ENCODE results near the gene TMX2. TPM values are rescaled to one million over a fixed set of nuclear protein-coding genes. Genes with fewer than 3 reads are reported as not detected.

TMX2 gene
- total RNA-seq, 2 donors from 2014 or later, result 77.3 to 96.9 TPM

DNA sequence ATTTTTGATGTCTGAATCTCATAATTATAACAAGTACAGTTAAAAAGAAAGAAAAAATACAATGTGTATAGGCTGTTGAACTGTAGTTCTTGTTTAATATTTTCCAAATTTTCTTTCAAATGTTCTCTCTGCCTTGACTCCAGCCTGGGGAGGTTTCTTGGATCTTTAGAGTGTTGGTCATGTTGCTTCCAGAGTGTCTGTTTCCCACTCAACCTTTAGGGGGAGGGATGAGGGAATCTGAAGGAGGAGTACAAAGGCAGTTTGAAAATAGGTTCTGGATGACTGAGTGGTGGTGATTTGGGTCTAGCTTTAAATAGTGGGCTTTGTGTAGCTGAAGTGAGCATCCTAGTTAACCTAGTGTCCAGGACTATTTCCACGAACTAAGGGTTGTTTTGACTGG, 51.2 kb downstream of the TMX2 start:
- Mint-ChIP-seq H3K4me1 (ENCODE audit: low read depth in 2 of 2) (peaks cover 5% of the 10 kb centered on the region in 2 donors), H3K27me3 (peaks cover 5 to 15% of the 10 kb centered on the region in 2 donors), H3K36me3 (no peaks in the 10 kb centered on the region), H3K27ac (no peak overlapping the region), H3K9me3 (no peaks in the 10 kb centered on the region), H3K4me3 (no peak overlapping the region)
- no peak for DNase-seq (ENCODE audit: low spot score)
- ATAC-seq, result no peak

DNA sequence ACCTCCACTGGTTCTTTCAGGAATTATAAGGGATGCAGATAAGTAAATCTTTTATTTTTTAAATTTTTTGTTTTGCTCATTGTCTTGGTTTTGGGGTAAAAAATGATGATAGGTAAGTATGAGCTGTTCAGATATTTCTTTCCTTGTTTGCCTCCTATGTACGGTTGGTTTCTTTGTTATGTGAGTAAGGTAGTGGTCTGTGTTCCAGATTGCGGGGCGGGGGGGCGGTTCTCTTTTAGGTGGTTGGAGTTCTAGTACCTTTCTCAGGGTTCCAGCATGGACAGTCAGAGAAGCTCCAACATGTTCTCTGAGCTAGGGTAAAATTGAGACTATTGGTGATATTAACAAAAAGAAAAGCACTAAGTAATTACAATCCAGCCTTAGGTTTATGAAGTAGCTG, 51.6 kb downstream of the TMX2 start:
- no peak overlapping the region for H3K27ac Mint-ChIP-seq
- peaks cover 5 to 15% of the 10 kb centered on the region in 2 donors for H3K27me3 Mint-ChIP-seq
- no peaks in the 10 kb centered on the region for H3K36me3 Mint-ChIP-seq
- no peak for DNase-seq (ENCODE audit: low spot score)
- peaks cover 5% of the 10 kb centered on the region in 2 donors for H3K4me1 Mint-ChIP-seq (ENCODE audit: low read depth in 2 of 2)
- H3K4me3 Mint-ChIP-seq, result no peak overlapping the region
- ATAC-seq, result no peak
- no peaks in the 10 kb centered on the region for H3K9me3 Mint-ChIP-seq

DNA sequence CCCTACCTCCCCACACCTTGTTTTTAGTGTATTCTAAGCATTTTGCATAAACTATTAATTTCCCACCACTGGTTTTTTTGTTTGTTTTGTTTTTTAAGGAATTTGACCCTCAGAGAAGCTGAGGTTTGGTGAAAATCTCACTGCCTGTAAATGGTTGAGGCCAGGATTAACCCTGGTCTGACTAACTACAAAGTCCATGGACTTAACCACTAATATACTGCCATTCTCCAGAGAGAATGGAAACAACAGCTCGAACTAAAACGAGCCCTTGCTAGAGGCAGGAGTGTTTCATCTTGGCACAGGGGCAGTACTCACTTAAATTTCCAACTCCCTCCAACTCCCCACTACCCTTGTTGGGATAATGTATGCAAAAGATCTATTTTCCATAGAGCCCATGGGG, 52.2 kb downstream of the TMX2 start:
- H3K4me3 Mint-ChIP-seq, result no peak overlapping the region
- ATAC-seq (no peak), DNase-seq (ENCODE audit: low spot score) (no peak)
- H3K9me3 Mint-ChIP-seq, result no peaks in the 10 kb centered on the region
- H3K27me3 Mint-ChIP-seq, result peaks cover 5 to 15% of the 10 kb centered on the region in 2 donors
- peaks cover 5% of the 10 kb centered on the region in 2 donors for H3K4me1 Mint-ChIP-seq (ENCODE audit: low read depth in 2 of 2)
- no peaks in the 10 kb centered on the region for H3K36me3 Mint-ChIP-seq
- no peak overlapping the region for H3K27ac Mint-ChIP-seq

DNA sequence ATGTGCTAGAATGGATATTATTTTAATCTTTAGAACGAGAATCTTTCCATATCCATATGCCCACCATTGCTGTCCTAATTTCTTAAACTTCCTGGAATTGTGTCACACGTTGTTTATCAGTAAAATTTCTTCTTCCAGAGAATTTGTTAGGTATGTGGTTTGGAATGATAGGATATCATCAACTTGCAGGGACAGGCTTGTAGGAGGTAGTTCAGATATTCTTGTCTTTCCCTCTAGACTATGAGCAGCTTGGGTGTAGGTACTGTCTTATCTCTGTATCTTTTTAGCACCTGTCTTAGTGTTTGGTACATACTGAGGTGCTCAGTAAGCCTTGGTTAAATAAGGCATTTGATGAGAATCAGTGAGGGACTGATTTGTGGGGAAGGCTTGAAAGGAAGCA, 52.6 kb downstream of the TMX2 start:
- H3K9me3 Mint-ChIP-seq, result no peaks in the 10 kb centered on the region
- peaks cover 5% of the 10 kb centered on the region in 2 donors for H3K4me1 Mint-ChIP-seq (ENCODE audit: low read depth in 2 of 2)
- H3K36me3 Mint-ChIP-seq, result no peaks in the 10 kb centered on the region
- no peak overlapping the region for H3K4me3 Mint-ChIP-seq
- no peak for DNase-seq (ENCODE audit: low spot score)
- H3K27ac Mint-ChIP-seq, result no peak overlapping the region
- ATAC-seq, result no peak
- peaks cover 5 to 15% of the 10 kb centered on the region in 2 donors for H3K27me3 Mint-ChIP-seq

DNA sequence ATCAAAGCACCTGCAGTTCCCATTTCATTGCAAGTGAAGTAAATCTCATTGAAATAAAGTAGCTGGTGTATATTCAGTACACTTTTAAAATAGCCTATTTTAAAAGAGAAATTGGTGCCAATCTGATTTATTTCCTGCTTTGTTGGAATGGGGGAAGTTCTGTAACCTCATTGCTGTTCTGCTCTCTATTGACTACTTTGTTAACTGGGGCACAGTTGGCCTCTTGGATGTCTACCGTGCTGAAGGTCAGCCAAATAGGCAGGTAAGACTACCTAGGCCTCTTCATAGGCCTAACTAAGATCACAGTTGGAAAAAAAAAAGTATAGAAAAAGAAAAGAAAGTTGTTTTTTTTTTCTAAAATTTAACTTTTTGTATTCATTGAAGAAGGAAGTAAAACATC, 58.4 kb downstream of the TMX2 start:
- no peaks in the 10 kb centered on the region for H3K27me3 Mint-ChIP-seq
- H3K9me3 Mint-ChIP-seq, result no peaks in the 10 kb centered on the region
- H3K4me3 Mint-ChIP-seq, result no peak overlapping the region
- no peaks in the 10 kb centered on the region for H3K36me3 Mint-ChIP-seq
- no peak overlapping the region for H3K27ac Mint-ChIP-seq
- H3K4me1 Mint-ChIP-seq (ENCODE audit: low read depth in 2 of 2), result peaks cover 8 to 9% of the 10 kb centered on the region in 2 donors
- DNase-seq (ENCODE audit: low spot score) (no peak), ATAC-seq (no peak)

DNA sequence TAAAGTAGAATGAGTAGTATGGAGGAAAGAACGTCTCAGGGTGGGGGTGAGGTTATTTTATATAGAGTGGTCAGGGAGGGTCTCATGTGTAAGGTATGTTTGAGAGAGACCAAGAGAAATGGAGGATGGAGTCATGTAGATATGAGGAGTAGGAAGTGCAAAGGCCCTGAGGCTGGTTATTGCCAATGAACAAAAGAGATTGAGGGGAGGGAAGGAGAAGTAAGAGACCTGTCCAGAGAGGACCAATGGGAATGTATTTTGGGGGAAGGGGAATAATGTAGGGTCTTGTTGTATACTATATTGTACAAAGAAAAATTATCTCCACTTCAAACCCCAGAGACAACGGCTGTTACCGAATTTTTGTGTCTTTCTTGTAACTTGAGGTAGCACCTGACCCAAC, 59.0 kb downstream of the TMX2 start:
- Mint-ChIP-seq H3K4me1 (ENCODE audit: low read depth in 2 of 2) (peaks cover 8 to 13% of the 10 kb centered on the region in 2 donors), H3K27ac (no peak overlapping the region), H3K36me3 (no peaks in the 10 kb centered on the region), H3K9me3 (no peaks in the 10 kb centered on the region), H3K27me3 (no peaks in the 10 kb centered on the region), H3K4me3 (no peak overlapping the region)
- DNase-seq (ENCODE audit: low spot score), result no peak
- ATAC-seq, result no peak

DNA sequence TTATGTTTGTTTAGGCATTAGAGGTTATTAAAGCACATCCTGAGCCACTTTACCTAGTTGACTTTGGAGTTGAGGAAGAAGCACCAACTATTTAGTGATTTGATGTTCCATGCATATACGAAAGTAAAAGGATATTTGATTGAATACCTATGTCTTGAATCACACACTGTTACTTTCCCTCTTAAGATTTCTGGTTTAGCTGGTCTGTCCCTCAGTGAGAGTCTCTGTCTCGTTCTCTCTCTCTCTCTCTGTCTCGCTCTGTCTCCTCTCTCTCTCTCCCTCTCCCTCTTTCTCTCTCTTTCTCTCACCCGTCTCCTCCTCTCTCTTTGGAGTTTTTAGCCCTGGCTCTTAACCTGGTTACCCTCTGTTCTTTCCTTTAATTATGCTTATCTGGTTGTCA, 60.2 kb downstream of the TMX2 start:
- ATAC-seq, result no peak
- Mint-ChIP-seq H3K27ac (no peak overlapping the region), H3K36me3 (no peaks in the 10 kb centered on the region), H3K27me3 (no peaks in the 10 kb centered on the region), H3K4me3 (no peak overlapping the region), H3K4me1 (ENCODE audit: low read depth in 2 of 2) (peaks cover 8 to 16% of the 10 kb centered on the region in 2 donors), H3K9me3 (no peaks in the 10 kb centered on the region)
- no peak for DNase-seq (ENCODE audit: low spot score)

- Mint-ChIP-seq H3K4me3 (no peak overlapping the region), H3K36me3 (no peaks in the 10 kb centered on the region)
Measured at GRCh38 chr11:57773026-57773598, 60.7 kb downstream of the TMX2 start.

GRCh38 chr11:57775491-57775890, 63.1 kb downstream of the TMX2 start:
- no peaks in the 10 kb centered on the region for H3K9me3 Mint-ChIP-seq
- no peak overlapping the region for H3K27ac Mint-ChIP-seq
- no peak overlapping the region for H3K4me3 Mint-ChIP-seq

More at GRCh38 chr11:57773026-57773598, 60.7 kb downstream of the TMX2 start:
- Mint-ChIP-seq H3K27ac (no peak overlapping the region), H3K4me1 (ENCODE audit: low read depth in 2 of 2) (peaks cover 8 to 16% of the 10 kb centered on the region in 2 donors), H3K27me3 (no peaks in the 10 kb centered on the region), H3K9me3 (no peaks in the 10 kb centered on the region)
- DNase-seq (ENCODE audit: low spot score), result no peak
- no peak for ATAC-seq

GRCh38 chr11:57776031-57776521, 63.7 kb downstream of the TMX2 start:
- Mint-ChIP-seq H3K4me3 (no peak overlapping the region), H3K27ac (no peak overlapping the region), H3K27me3 (no peaks in the 10 kb centered on the region), H3K36me3 (no peaks in the 10 kb centered on the region), H3K9me3 (no peaks in the 10 kb centered on the region), H3K4me1 (ENCODE audit: low read depth in 2 of 2) (peaks cover 8 to 16% of the 10 kb centered on the region in 2 donors)
- ATAC-seq (no peak), DNase-seq (ENCODE audit: low spot score) (no peak)

More at GRCh38 chr11:57775491-57775890, 63.1 kb downstream of the TMX2 start:
- peaks cover 8 to 16% of the 10 kb centered on the region in 2 donors for H3K4me1 Mint-ChIP-seq (ENCODE audit: low read depth in 2 of 2)
- H3K27me3 Mint-ChIP-seq, result no peaks in the 10 kb centered on the region
- DNase-seq (ENCODE audit: low spot score), result no peak
- H3K36me3 Mint-ChIP-seq, result no peaks in the 10 kb centered on the region
- ATAC-seq, result no peak

DNA sequence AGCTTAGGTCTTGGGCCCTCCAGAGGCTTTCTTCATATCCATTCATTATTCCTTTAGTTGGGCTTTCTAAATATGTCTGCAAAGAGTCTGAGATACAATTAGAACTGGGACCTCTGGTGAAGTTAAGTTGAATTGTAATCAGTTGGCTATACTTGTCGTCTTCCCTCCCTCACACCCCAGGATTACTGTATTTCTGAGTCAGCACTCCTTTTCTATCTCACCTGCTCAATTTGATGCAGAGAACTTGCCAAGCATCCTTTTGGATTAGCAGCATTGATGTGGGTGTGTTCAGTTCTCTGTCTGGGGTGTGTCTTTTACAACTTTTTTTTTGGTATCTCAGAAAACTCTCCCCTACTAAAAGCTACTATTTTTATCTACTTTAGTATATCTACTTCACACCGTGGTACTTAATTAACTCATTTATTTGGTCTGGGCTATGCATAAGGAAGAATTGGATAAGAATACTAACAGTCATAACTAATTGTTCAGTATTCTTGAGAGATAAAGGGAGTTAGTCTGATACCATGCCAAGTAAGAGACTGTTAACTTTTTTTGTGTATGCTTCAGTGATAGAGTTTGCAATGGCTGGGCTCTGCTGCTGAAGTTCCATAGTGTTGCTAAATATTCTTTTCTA, 64.3 kb downstream of the TMX2 start:
- H3K9me3 Mint-ChIP-seq, result no peaks in the 10 kb centered on the region
- no peak overlapping the region for H3K4me3 Mint-ChIP-seq
- ATAC-seq, result no peak
- peaks cover 8 to 16% of the 10 kb centered on the region in 2 donors for H3K4me1 Mint-ChIP-seq (ENCODE audit: low read depth in 2 of 2)
- no peak overlapping the region for H3K27ac Mint-ChIP-seq
- H3K36me3 Mint-ChIP-seq, result no peaks in the 10 kb centered on the region
- no peaks in the 10 kb centered on the region for H3K27me3 Mint-ChIP-seq
- no peak for DNase-seq (ENCODE audit: low spot score)

- no peak overlapping the region for H3K4me3 Mint-ChIP-seq
Measured at GRCh38 chr11:57777969-57778317, 65.5 kb downstream of the TMX2 start.

DNA sequence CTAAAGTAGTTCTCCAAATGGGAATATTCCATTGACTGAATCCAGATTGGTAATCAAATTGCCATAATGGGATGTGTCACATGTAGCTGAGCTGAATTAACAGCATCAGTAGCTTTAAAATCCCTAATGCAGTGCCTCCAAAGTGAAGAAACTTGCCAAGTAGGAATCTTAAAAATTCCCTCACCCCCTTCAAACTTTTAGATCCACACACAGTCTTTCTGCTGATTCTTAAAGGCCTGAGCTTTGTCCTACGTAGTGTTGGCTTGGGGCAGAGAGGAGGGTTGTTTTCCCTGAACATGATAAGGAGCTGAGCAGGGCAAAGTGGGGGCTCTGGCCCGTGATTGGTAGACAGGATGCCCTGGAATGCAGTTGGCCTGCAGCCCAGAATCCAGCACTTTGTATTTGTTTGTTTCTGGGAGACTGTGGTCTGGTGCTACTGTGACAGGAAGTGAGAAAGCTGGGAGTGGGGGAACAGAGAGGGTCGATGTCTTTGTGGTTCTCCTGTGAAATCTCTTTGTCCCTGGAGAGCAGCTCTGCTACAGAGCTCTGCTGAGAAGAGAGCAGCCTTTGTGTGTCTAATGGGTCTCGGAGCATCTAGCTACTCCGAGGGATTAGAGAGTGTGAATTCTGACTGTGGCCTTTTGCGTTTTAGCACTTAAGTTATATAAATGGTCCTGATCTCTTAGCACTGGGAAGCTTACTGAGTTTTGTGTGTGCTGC, 66.1 kb downstream of the TMX2 start:
- H3K4me3 Mint-ChIP-seq, result no peak overlapping the region
- H3K27ac Mint-ChIP-seq, result peak overlapping the region in 1 of 2 donors; percentile 7
- no peaks in the 10 kb centered on the region for H3K27me3 Mint-ChIP-seq
- H3K36me3 Mint-ChIP-seq, result no peaks in the 10 kb centered on the region
- no peak for ATAC-seq
- peaks cover 8 to 16% of the 10 kb centered on the region in 2 donors for H3K4me1 Mint-ChIP-seq (ENCODE audit: low read depth in 2 of 2)
- no peak for DNase-seq (ENCODE audit: low spot score)
- no peaks in the 10 kb centered on the region for H3K9me3 Mint-ChIP-seq

More at GRCh38 chr11:57777969-57778317, 65.5 kb downstream of the TMX2 start:
- no peak for DNase-seq (ENCODE audit: low spot score)
- Mint-ChIP-seq H3K36me3 (no peaks in the 10 kb centered on the region), H3K9me3 (no peaks in the 10 kb centered on the region), H3K27me3 (no peaks in the 10 kb centered on the region), H3K27ac (peak overlapping the region in 1 of 2 donors; percentile 7), H3K4me1 (ENCODE audit: low read depth in 2 of 2) (peaks cover 8 to 16% of the 10 kb centered on the region in 2 donors)
- ATAC-seq, result no peak

DNA sequence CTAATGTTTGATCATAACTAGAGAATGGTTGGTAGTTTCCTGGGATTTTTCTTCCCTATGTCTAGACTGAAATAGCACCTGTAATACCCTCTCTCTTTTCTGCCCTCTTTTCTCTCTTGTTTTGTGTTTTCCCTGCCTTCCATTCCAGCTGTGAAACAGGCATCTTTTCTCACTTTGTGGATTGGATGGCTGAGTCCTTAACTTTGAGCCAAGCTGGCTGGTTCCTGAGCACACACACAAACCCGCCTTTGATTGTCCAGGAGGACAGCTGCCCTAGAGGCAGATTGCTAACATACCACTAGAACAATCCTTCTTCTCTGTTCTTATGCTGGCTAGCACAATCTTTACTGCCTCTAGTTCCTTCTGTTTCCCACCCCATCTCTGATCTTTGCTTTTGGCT, 66.9 kb downstream of the TMX2 start:
- Mint-ChIP-seq H3K4me3 (no peak overlapping the region), H3K36me3 (no peaks in the 10 kb centered on the region), H3K4me1 (ENCODE audit: low read depth in 2 of 2) (peaks cover 8 to 16% of the 10 kb centered on the region in 2 donors), H3K9me3 (no peaks in the 10 kb centered on the region), H3K27me3 (no peaks in the 10 kb centered on the region), H3K27ac (no peak overlapping the region)
- no peak for ATAC-seq
- no peak for DNase-seq (ENCODE audit: low spot score)
